ENCODE results near the gene IGFBP3. TPM values are rescaled to one million over a fixed set of nuclear protein-coding genes. Genes with fewer than 3 reads are reported as not detected.

IGFBP3 gene
- total RNA-seq, 2 experiments from 2014 or later: 8.0 to 10.0 TPM

DNA sequence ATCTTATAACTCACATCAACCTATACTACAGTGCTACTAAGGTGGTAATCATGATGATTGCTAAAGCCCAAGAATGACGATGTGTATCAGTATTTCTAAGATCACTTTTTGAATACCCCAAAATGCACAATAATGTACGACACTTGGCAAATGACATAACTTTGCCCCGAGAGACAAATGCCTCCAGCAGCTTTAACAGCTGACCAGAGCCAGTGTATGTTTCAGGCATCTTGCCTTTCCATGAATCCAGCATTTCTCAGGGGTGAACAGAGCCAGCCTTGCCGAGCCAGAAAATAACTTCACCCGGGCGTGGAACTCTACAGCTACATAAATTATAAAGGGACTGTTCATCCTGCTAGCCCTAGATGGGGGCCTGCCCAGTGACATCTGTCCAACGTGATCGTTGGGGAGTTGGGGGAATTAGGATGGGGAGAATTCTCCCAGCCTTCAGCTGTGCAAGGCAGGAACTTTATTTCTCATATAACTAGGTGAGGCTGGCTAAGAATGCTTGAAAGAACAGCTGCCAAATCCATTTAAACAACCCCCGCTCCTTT, 1.8 kb downstream of the IGFBP3 start:
- CTCF ChIA-PET: no interaction called here
- H3K4me3 Mint-ChIP-seq: no peak overlapping the region
- DNase-seq: no peak

GRCh38 chr7:45918556-45918955, 2.5 kb downstream of the IGFBP3 start:
- ATAC-seq (ENCODE audit: poor library complexity) (no peak), DNase-seq (no peak)
- Histone ChIP-seq H3K27me3 (ENCODE audit: control insufficient read depth in 1 of 2, insufficient read depth in 2 of 2, low read length in 2 of 2) (peaks cover 35 to 58% of the 10 kb centered on the region in 2 experiments), H3K36me3 (ENCODE audit: insufficient read depth, low read length) (no peaks in the 10 kb centered on the region), H3K27ac (ENCODE audit: low read depth in 1 of 2, low read length in 2 of 2) (no peak overlapping the region), H3K4me1 (ENCODE audit: insufficient read depth, low read length) (peaks cover 33% of the 10 kb centered on the region), H3K4me3 (ENCODE audit: low read length) (no peak overlapping the region), H3K9me3 (ENCODE audit: control insufficient read depth in 1 of 2, insufficient read depth in 1 of 2, low read length in 2 of 2) (peaks cover 0 to 4% of the 10 kb centered on the region in 2 experiments)
- ChIA-PET CTCF (no interaction called here), POLR2A (no interaction called here)
- peaks cover 19% of the 10 kb centered on the region for H3K4me1 Mint-ChIP-seq (ENCODE audit: low read depth)
- no peaks in the 10 kb centered on the region for H3K9me3 Mint-ChIP-seq
- intact Hi-C loops (cut with DNase I, micrococcal nuclease): loop anchor here in 1 of 2 experiments (5.0 kb wide), 2 partner anchors 189 to 1904 kb away; no protein-coding TSS in a partner anchor
- no peak for TF ChIP-seq CTCF (IDR thresholded peaks at IDR 0.05)
- no peak overlapping the region for H3K4me3 Mint-ChIP-seq
- peaks cover 69% of the 10 kb centered on the region for H3K27me3 Mint-ChIP-seq
- H3K36me3 Mint-ChIP-seq (ENCODE audit: low read depth): no peaks in the 10 kb centered on the region
- no peak overlapping the region for H3K27ac Mint-ChIP-seq

More for the DNA sequence above, 1.8 kb downstream of the IGFBP3 start:
- Histone ChIP-seq H3K27ac (ENCODE audit: low read depth in 1 of 2, low read length in 2 of 2) (no peak overlapping the region), H3K4me3 (ENCODE audit: low read length) (no peak overlapping the region), H3K36me3 (ENCODE audit: insufficient read depth, low read length) (no peaks in the 10 kb centered on the region), H3K4me1 (ENCODE audit: insufficient read depth, low read length) (peaks cover 33% of the 10 kb centered on the region), H3K27me3 (ENCODE audit: control insufficient read depth in 1 of 2, insufficient read depth in 2 of 2, low read length in 2 of 2) (peaks cover 38 to 63% of the 10 kb centered on the region in 2 experiments), H3K9me3 (ENCODE audit: control insufficient read depth in 1 of 2, insufficient read depth in 1 of 2, low read length in 2 of 2) (peaks cover 0 to 4% of the 10 kb centered on the region in 2 experiments)
- TF ChIP-seq CTCF (IDR thresholded peaks at IDR 0.05): no peak
- POLR2A ChIA-PET: no interaction called here
- Mint-ChIP-seq H3K27ac (no peak overlapping the region), H3K36me3 (ENCODE audit: low read depth) (no peaks in the 10 kb centered on the region), H3K9me3 (no peaks in the 10 kb centered on the region), H3K4me1 (ENCODE audit: low read depth) (peaks cover 19% of the 10 kb centered on the region), H3K27me3 (peaks cover 75% of the 10 kb centered on the region)
- intact Hi-C loops (cut with DNase I, micrococcal nuclease): loop anchor here in 1 of 2 experiments (5.0 kb wide), 2 partner anchors 188 to 1903 kb away; no protein-coding TSS in a partner anchor
- ATAC-seq (ENCODE audit: poor library complexity): no peak

DNA sequence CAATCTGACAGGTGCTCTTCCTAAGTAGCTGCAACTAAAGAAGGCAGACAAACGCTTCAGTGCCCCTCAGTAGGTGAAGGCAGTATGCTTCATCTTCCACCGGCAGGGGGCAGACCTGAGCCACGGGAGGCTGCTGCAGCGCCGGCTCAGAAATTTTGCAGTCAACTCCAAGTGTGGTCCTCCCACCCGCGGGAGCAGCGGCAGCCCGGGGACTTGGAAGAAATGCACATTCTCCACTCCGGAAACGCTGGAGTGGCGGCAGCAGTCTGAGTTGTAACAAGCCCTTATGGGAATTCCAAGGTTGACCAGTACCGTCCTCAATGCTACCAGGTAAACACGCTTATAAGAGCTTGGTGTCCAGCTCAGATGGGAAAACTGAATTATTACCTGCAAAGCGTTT, 3.4 kb downstream of the IGFBP3 start:
- H3K27ac Mint-ChIP-seq: no peak overlapping the region
- DNase-seq (peak; percentile 43 to 77 (median 64)), ATAC-seq (ENCODE audit: poor library complexity) (peak; percentile 58)
- H3K4me3 Mint-ChIP-seq: no peak overlapping the region
- peaks cover 11% of the 10 kb centered on the region for H3K4me1 Mint-ChIP-seq (ENCODE audit: low read depth)
- Histone ChIP-seq H3K27me3 (ENCODE audit: control insufficient read depth in 1 of 2, insufficient read depth in 2 of 2, low read length in 2 of 2) (peaks cover 33 to 49% of the 10 kb centered on the region in 2 experiments), H3K27ac (ENCODE audit: low read depth in 1 of 2, low read length in 2 of 2) (no peak overlapping the region), H3K36me3 (ENCODE audit: insufficient read depth, low read length) (no peaks in the 10 kb centered on the region), H3K4me3 (ENCODE audit: low read length) (no peak overlapping the region), H3K9me3 (ENCODE audit: control insufficient read depth in 1 of 2, insufficient read depth in 1 of 2, low read length in 2 of 2) (peaks cover 0 to 4% of the 10 kb centered on the region in 2 experiments), H3K4me1 (ENCODE audit: insufficient read depth, low read length) (peaks cover 27% of the 10 kb centered on the region)
- ChIA-PET CTCF (interaction anchor here (1.3 kb wide), 1 partner anchor 12 kb away, joined by 3 read pairs; no protein-coding TSS in a partner anchor), POLR2A (no interaction called here)
- no peaks in the 10 kb centered on the region for H3K9me3 Mint-ChIP-seq
- H3K27me3 Mint-ChIP-seq: peaks cover 67% of the 10 kb centered on the region
- TF ChIP-seq CTCF (IDR thresholded peaks at IDR 0.05): peak; percentile 89
- intact Hi-C loops (cut with DNase I, micrococcal nuclease): loop anchor here (1.0 to 5.0 kb wide), 5 partner anchors 190 to 1905 kb away; no protein-coding TSS in a partner anchor
- H3K36me3 Mint-ChIP-seq (ENCODE audit: low read depth): no peaks in the 10 kb centered on the region
